ENCODE results near the gene YAF2.

DNA sequence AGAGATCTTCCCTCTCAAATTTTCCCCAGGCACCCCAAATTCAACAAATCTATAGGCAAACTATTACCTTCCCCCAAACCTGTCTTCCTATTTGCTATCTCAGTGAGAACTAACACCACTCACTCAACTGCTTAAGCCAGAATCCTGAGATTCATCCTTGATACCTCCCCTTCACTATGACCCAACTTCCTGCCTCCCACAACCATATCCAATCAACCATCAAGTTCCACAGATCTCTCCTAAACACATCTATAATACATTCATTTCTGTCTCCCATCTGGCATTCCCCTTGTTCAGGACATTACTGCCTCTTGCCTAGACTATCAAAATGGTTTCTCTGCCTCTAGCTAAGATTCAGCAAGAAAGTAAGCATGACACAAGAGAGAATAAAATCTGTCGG, 21.3 kb downstream of the YAF2 start:
- TF ChIP-seq POLR2A (IDR thresholded peaks at IDR 0.05), result no peak
- TF ChIP-seq, protein P1, sequence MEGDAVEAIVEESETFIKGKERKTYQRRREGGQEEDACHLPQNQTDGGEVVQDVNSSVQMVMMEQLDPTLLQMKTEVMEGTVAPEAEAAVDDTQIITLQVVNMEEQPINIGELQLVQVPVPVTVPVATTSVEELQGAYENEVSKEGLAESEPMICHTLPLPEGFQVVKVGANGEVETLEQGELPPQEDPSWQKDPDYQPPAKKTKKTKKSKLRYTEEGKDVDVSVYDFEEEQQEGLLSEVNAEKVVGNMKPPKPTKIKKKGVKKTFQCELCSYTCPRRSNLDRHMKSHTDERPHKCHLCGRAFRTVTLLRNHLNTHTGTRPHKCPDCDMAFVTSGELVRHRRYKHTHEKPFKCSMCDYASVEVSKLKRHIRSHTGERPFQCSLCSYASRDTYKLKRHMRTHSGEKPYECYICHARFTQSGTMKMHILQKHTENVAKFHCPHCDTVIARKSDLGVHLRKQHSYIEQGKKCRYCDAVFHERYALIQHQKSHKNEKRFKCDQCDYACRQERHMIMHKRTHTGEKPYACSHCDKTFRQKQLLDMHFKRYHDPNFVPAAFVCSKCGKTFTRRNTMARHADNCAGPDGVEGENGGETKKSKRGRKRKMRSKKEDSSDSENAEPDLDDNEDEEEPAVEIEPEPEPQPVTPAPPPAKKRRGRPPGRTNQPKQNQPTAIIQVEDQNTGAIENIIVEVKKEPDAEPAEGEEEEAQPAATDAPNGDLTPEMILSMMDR (IDR thresholded peaks at IDR 0.05), result no peak

Data from right lobe of liver (tissue), 4 donors.